ENCODE data around the gene NCCRP1. TPM values are rescaled to one million over a fixed set of nuclear protein-coding genes. Genes with fewer than 3 reads are reported as not detected.

The NCCRP1 gene
- total RNA-seq, 4 donors from 2014 or later: not detected

DNA sequence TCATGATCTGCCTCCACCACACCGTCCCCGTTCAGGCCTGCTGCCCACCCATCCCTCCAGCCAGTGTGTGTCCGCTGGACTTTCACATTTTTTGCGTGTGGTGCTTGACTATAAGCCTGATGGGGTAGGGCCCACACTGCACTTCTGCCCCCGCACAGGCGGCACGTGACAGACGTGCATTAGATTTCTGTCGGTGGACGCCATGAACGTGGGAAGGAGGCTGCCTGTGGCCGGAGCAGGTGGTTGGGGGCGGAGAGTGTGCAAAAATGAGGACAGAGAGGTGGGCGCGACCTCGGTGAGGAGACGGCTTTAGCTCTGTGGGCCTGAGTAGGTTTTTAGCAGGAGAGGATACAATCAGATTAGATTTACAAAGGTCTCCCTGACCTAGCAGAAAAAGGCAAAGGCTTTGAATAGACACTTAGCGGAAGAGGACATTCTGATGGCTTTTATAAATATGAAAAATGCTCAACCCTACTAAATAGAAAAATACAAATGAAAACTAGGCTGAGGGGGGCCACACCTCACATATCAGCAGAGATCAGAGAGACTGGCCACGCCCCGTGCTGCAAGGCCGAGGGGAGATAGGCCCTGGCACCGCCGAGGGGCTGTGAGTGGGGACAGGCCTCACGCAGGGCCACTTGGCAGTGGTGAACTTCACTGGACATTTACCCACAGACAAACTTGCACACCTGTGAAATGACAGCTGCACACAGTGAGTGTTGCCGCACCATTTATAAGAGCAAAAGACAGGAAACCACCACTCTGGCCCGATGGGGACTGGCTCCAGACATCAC is 45.8 kb upstream of the NCCRP1 start:
- Histone ChIP-seq H3K4me1 (peaks cover 0 to 48% (median 18%) of the 10 kb centered on the region in 4 donors), H3K27me3 (no peaks in the 10 kb centered on the region), H3K9me3 (no peaks in the 10 kb centered on the region), H3K27ac (peak overlapping the region in 2 of 4 donors; percentile 33 to 71), H3K4me3 (no peak overlapping the region), H3K36me3 (no peaks in the 10 kb centered on the region)
- TF ChIP-seq EP300 (IDR thresholded peaks at IDR 0.05): peak in 1 of 2 donors; percentile 56
- no peak for TF ChIP-seq POLR2A (IDR thresholded peaks at IDR 0.05)
- TF ChIP-seq, protein P1, sequence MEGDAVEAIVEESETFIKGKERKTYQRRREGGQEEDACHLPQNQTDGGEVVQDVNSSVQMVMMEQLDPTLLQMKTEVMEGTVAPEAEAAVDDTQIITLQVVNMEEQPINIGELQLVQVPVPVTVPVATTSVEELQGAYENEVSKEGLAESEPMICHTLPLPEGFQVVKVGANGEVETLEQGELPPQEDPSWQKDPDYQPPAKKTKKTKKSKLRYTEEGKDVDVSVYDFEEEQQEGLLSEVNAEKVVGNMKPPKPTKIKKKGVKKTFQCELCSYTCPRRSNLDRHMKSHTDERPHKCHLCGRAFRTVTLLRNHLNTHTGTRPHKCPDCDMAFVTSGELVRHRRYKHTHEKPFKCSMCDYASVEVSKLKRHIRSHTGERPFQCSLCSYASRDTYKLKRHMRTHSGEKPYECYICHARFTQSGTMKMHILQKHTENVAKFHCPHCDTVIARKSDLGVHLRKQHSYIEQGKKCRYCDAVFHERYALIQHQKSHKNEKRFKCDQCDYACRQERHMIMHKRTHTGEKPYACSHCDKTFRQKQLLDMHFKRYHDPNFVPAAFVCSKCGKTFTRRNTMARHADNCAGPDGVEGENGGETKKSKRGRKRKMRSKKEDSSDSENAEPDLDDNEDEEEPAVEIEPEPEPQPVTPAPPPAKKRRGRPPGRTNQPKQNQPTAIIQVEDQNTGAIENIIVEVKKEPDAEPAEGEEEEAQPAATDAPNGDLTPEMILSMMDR (IDR thresholded peaks at IDR 0.05): no peak
- no peak for DNase-seq (ENCODE audit: low spot score in 2 of 2)
- 79 to 80% methylated on average over 26 of the region's 26 CpGs for WGBS, 2 donors

DNA sequence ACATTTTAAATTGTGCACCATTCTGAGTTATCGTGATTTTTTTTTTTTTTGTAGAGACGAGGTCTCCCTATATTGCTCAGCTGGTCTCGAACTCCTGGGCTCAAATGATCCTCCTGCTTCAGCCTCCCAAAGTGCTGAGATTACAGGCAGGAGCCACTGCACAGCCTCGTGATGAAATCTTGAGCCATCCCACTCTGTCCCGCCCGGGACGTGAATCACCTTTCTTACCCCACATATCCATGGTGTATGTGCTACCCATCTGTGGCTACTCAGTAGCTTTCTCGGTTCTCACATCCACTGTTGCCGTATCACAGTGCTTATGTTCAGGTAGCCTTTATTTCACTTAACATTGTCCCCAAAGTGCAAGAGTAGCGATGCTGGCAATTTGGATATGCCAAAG is 44.7 kb upstream of the NCCRP1 start:
- TF ChIP-seq EP300 (IDR thresholded peaks at IDR 0.05) (no peak), POLR2A (IDR thresholded peaks at IDR 0.05) (no peak)
- no peaks in the 10 kb centered on the region for H3K27me3 ChIP-seq
- no peaks in the 10 kb centered on the region for H3K36me3 ChIP-seq
- peaks cover 0 to 50% (median 22%) of the 10 kb centered on the region in 4 donors for H3K4me1 ChIP-seq
- no peaks in the 10 kb centered on the region for H3K9me3 ChIP-seq
- H3K4me3 ChIP-seq: no peak overlapping the region
- no peak for DNase-seq (ENCODE audit: low spot score in 2 of 2)
- H3K27ac ChIP-seq: no peak overlapping the region
- WGBS, 2 donors: 89 to 92% methylated on average over 10 of the region's 10 CpGs

DNA sequence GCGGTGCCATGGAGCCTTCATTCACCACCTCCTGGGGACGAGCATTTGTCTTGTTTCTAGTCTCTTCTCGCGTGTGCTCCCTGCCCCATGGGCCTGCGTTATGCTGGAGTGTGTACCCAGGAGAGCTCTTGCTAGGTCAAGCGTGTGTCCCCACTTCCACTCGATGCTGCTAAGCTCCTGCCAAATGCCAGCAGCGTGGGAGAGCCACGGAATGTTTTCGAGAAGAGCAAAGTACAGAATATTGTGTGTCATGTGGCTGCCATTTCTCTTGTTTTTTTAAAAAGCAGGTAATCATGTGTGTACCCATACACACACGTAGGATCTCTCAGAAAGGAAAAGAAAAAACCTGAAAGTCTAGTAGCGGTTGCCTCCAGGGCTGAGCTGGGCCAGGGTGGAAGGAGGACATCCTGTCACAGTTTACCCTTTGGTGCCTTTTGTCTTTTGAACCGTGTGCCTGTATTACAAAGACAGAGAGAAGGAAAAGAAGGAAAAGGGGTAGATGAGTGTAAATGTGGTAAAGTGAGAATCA is 42.6 kb upstream of the NCCRP1 start:
- H3K9me3 ChIP-seq: no peaks in the 10 kb centered on the region
- 75 to 78% methylated on average over 13 of the region's 13 CpGs for WGBS, 2 donors
- TF ChIP-seq, protein P1 (IDR thresholded peaks at IDR 0.05): no peak
- no peak for TF ChIP-seq POLR2A (IDR thresholded peaks at IDR 0.05)
- no peak for TF ChIP-seq EP300 (IDR thresholded peaks at IDR 0.05)
- no peak for DNase-seq (ENCODE audit: low spot score in 2 of 2)
- H3K4me1 ChIP-seq: peaks cover 0 to 65% (median 29%) of the 10 kb centered on the region in 4 donors
- no peak overlapping the region for H3K27ac ChIP-seq
- no peaks in the 10 kb centered on the region for H3K27me3 ChIP-seq
- H3K4me3 ChIP-seq: no peak overlapping the region
- H3K36me3 ChIP-seq: peaks cover 0 to 5% (median 0%) of the 10 kb centered on the region in 3 donors

DNA sequence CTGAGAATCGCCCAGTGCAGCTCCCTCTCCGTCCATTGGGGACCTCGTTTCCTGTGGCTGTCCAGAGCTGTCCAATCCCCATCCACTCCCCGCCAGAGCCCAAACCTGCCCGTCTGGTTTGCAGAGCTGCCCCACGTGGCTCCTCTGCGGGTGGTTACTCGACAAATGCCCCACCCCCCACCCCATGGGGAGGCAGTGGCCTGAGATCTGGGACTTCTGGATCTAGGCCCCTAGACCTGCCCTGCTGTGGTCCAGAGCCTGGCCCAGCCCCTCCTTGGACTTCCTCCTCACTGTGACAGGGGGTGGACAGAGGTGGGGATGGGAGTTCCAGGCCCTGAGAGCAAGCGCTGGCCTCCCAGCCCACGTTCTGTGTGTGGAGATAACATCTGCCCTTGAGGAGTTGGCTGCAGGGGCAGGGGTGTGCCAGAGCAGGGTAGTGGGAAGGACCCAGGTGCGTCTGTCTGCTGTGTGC is 42.1 kb upstream of the NCCRP1 start:
- H3K9me3 ChIP-seq: no peaks in the 10 kb centered on the region
- DNase-seq (ENCODE audit: low spot score in 2 of 2): no peak
- peak overlapping the region in 2 of 4 donors; percentile 41 to 73 for H3K27ac ChIP-seq
- no peaks in the 10 kb centered on the region for H3K27me3 ChIP-seq
- peaks cover 0 to 70% (median 30%) of the 10 kb centered on the region in 4 donors for H3K4me1 ChIP-seq
- H3K4me3 ChIP-seq: no peak overlapping the region
- TF ChIP-seq EP300 (IDR thresholded peaks at IDR 0.05) (no peak), POLR2A (IDR thresholded peaks at IDR 0.05) (no peak)
- TF ChIP-seq, protein P1 (IDR thresholded peaks at IDR 0.05): no peak
- WGBS, 2 donors: 57 to 59% methylated on average over 11 of the region's 11 CpGs
- H3K36me3 ChIP-seq: peaks cover 0 to 7% (median 0%) of the 10 kb centered on the region in 3 donors

DNA sequence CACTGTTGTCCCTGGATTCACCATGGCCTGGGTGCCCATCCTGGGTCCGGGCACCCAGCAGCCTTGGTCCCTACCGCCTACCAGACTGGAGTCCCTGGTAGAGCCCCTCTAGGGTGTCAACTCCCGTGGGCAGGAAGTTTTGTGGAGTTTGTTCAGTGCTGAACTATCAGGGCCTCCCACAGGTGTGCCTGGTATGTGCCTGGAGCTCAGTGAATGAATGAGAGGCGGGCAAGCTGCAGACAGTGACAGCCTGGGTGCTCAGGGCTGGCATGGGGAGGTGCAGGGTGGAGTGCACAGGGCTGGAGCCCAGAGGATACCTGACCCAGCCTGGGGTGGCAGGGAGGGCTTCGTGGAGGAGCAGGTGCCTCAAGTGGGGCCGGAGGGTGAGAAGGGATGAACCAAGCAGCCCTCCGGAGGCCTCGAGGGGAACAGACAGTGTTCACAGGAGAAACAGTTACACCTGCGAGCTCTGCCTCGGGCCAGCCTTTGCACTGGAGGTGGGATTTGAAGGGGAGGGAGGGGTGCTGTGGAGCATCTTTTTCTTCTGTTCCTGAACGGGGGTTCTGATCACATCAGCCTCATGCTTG is 41.6 kb upstream of the NCCRP1 start:
- H3K4me3 ChIP-seq: no peak overlapping the region
- WGBS, 2 donors: 78 to 80% methylated on average over 8 to 11 of the region's 11 CpGs
- peaks cover 0 to 74% (median 33%) of the 10 kb centered on the region in 4 donors for H3K4me1 ChIP-seq

More for the DNA sequence above, 41.6 kb upstream of the NCCRP1 start:
- Histone ChIP-seq H3K9me3 (no peaks in the 10 kb centered on the region), H3K27me3 (no peaks in the 10 kb centered on the region), H3K36me3 (peaks cover 0 to 7% (median 0%) of the 10 kb centered on the region in 3 donors), H3K27ac (peak overlapping the region in 2 of 4 donors; percentile 41 to 73)
- TF ChIP-seq POLR2A (IDR thresholded peaks at IDR 0.05) (no peak), EP300 (IDR thresholded peaks at IDR 0.05) (no peak)
- TF ChIP-seq, protein P1 (IDR thresholded peaks at IDR 0.05): no peak
- no peak for DNase-seq (ENCODE audit: low spot score in 2 of 2)
